ENCODE measurements around the gene ZNF426.
"Not testable (repeated sequence)": the region's sequence is repeated elsewhere in the genome, so short reads cannot be mapped to it uniquely, and the experiment has no call there.

ZNF426 gene

GRCh38 chr19:9538183-9539058, at the start of gene ZNF426:
TSS of gene ZNF426 (minus strand) at chr19:9538645. CDS start at chr19:9536232, 2,413 bp downstream.
- peak; percentile 70 for DNase-seq (ENCODE audit: low spot score)

GRCh38 chr19:9586764-9587163, 48.3 kb upstream of the ZNF426 start:
- DNase-seq (ENCODE audit: low spot score) = peak; percentile 46

- peak; percentile 71 for DNase-seq (ENCODE audit: low spot score)
These were observed 45.8 kb upstream of the ZNF426 start, which contains the start of gene ZNF121 for GRCh38 chr19:9584073-9584833. TSS of gene ZNF121 (minus strand) at chr19:9584504. CDS start at chr19:9568097, 16,407 bp downstream.

GRCh38 chr19:9582081-9582725, 43.8 kb upstream of the ZNF426 start:
- DNase-seq (ENCODE audit: low spot score) = not testable (repeated sequence)

- DNase-seq (ENCODE audit: low spot score) = no peak
These were observed 42.3 kb upstream of the ZNF426 start for GRCh38 chr19:9580728-9581127.

- DNase-seq (ENCODE audit: low spot score) = no peak
These were observed 31.8 kb upstream of the ZNF426 start for GRCh38 chr19:9570255-9570654.

GRCh38 chr19:9566729-9567128, 28.3 kb upstream of the ZNF426 start:
- no peak for DNase-seq (ENCODE audit: low spot score)

- no peak for DNase-seq (ENCODE audit: low spot score)
These were observed 27.7 kb upstream of the ZNF426 start for GRCh38 chr19:9565900-9566705.

GRCh38 chr19:9552536-9553274, 14.3 kb upstream of the ZNF426 start:
- no peak for DNase-seq (ENCODE audit: low spot score)

GRCh38 chr19:9547870-9548269, 9.4 kb upstream of the ZNF426 start:
- DNase-seq (ENCODE audit: low spot score) = no peak

GRCh38 chr19:9541281-9541680, 2.8 kb upstream of the ZNF426 start:
- DNase-seq (ENCODE audit: low spot score) = not testable (repeated sequence)

GRCh38 chr19:9539921-9540320, 1.5 kb upstream of the ZNF426 start:
- DNase-seq (ENCODE audit: low spot score) = not testable (repeated sequence)

- not testable (repeated sequence) for DNase-seq (ENCODE audit: low spot score)
These were observed 756 bp upstream of the ZNF426 start for GRCh38 chr19:9539201-9539600.

- no peak for DNase-seq (ENCODE audit: low spot score)
These were observed 2.5 kb downstream of the ZNF426 start for GRCh38 chr19:9535934-9536333.

- no peak for DNase-seq (ENCODE audit: low spot score)
These were observed 6.5 kb downstream of the ZNF426 start for GRCh38 chr19:9531933-9532332.

GRCh38 chr19:9528757-9529336, 9.6 kb downstream of the ZNF426 start:
- peak; percentile 0 for DNase-seq (ENCODE audit: low spot score)

GRCh38 chr19:9523885-9524474, 14.5 kb downstream of the ZNF426 start:
- DNase-seq (ENCODE audit: low spot score) = no peak

- no peak for DNase-seq (ENCODE audit: low spot score)
These were observed 31.2 kb downstream of the ZNF426 start for GRCh38 chr19:9507285-9507684.

- no peak for DNase-seq (ENCODE audit: low spot score)
These were observed 37.6 kb downstream of the ZNF426 start for GRCh38 chr19:9500796-9501195.

Data from kidney capillary endothelial cell (primary cell).